GM21447 (cell line): ENCODE results near the gene ASTL.

Experiments
- ATAC-seq: cut with Tn5 transposase; IDR thresholded peaks from one replicate; pipeline ENCODE4 v1.9.1; 2021; ENCODE audit not compliant: unreplicated experiment

The ASTL gene

DNA sequence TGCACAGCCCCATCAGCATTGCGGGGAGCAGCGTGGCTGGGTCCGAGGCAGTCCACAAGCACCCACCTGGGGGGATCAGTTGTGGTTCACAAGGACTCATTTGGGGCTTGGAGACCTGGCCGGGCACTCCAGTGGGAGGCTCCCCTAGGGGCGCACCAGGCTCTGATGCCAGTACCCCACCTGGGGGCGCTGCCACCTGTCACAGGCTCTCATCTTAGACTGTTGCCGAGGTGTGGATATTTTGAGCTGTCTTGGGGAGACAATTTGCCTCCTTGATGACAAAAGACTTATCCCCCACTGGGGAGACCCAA, 25.0 kb downstream of the ASTL start:
- no peak for ATAC-seq

- no peak for ATAC-seq
Measured at GRCh38 chr2:96112501-96113366, 25.6 kb downstream of the ASTL start.

DNA sequence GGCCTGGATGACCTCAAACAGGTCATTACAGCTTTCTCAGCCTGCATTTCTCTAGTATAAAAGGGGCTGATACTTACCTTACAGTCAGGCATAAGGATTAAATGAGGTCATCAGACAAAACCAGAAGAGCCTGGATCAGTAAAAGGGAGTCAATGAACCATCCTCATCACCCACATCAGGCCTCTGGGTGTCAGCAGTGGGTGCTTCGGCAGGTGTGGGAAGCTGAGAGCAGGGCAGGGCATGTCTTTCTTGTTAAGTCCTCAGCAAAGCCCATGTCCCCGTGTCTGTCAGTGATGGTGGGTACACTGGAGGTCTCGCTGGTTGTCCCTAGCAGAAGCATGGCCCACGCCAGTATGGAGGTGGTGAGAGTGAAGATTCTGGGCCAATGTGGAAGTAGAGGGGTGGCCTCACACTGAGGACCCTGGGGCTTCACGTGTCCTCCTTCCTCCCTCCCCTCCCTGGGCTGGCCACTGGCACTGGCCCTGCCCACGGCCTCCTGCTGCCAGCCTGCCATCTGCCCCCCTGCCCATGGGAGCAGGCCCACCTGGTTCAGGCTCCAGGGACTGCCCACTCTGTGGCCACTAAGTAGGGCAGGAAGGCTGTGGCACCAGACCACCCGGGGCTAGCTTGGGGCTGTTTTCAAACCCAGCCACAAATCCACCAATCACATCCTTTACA, 26.3 kb downstream of the ASTL start:
- no peak for ATAC-seq

DNA sequence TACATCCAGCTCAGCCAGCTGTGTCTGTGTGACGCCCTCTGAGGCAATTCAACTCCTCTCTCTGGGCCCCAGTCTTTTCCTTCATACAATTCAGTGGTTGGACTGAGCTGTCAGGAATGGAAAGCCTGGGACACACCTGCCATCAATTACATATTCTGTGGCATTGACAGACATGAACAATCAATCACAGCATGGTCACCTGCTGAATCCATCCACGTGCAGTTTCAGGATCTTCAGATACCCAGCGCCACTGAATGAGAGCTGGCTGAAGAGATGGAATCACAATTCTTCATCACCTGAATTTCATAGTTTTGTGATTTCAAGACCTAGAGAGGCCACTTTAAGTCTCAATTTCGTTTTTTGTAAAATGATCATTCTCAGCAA, 27.1 kb downstream of the ASTL start:
- no peak for ATAC-seq

DNA sequence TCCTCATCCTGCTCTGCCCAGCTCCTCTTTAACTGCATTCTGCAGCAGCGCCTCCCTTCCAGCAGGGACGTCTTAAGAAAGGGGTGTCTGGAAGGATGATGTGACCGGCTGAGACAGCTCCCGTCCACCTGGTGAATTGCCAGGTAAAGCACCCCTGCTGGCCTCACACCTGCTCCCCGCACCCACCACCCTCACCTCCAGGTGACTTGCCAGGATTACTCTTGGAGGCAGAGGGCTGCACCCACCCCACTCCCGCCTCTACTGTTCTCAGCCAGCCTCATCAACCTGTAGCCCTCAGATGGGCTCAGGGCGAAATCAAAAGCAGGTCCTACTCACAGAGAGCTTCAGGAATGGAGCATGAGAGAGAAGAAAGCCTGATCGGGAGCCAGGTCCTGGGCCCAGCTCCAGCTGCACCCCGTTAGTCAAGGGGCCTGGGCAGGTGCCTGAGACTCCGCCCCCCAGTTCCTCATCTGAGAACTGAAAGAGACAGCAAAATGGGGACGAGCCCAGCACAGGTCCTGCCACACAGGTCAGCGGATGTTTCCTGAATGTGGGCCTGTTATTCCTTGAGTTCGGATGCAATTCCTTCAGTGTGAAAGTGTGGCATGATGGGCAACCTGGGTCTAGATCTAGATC, 27.6 kb downstream of the ASTL start:
- ATAC-seq = no peak

DNA sequence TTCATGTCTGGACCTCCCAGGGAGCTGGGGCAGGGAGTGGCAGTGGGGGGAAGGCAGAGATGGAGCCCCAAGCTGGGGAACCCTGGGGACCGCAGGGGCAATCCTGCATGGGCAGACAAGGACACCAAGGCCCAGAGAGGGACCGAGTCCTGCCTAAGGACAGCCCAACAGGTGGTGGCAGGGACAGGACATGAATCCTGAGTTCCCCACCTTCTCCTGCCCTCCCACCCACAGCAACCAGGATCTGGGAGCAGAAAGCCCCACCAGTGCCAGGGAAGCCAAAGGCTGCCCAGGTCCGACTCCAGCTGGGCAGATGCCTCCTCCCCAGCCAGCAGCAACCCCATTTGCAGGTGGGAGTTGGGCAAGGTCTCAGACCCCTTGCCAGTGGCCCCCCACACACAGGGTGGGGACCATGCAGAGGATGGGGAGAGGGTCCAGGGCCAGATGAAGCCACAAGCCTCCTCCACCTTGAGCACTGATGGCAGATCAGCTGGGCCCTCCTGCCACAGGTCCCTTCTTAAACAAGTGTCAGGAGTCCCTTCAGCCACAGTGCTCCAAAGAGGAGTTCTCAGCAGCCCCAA, 28.3 kb downstream of the ASTL start:
- no peak for ATAC-seq

- no peak for ATAC-seq
Measured at GRCh38 chr2:96109361-96109680, 29.0 kb downstream of the ASTL start.

DNA sequence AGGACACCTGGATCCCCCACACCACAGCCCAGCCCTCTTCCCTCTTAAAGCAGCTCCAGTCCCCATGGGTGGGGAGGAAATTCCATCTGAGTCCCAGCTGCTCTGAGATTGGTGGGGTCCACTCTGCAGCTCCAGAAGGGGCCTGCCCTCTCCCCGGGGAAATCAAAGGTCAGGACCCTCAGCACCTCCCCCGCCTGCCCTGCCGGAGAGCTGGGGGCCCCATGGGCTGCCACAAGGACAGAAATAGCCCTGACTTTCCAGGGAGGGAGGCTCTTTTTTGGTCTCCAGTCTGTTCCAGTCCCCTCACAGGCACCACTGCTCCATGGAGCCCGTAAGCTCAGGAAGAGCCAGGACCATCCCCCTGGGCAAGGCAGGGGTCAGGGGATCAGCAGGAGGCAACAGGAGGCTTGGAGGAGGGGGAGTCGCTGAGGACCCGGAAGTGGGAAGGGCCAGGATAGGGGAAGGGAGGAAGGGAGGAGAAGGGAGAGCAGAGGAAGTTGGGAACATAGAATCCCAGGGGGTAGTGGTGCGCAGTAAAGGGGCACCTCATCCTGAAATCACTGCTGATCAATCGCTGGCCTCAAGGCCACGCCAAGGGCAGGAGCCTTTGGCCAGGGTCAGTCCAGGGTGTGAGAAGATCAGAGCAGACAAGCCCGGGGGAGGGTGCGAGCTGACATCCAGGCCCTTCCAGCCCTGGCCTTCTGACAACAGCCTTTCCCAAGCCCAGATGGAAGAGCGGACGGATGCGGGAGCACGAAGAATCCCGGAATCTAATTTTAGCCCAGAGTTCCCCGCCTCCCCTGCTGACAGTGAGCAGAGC, 29.6 kb downstream of the ASTL start:
- no peak for ATAC-seq

GRCh38 chr2:96108151-96108540, 30.2 kb downstream of the ASTL start:
- no peak for ATAC-seq

DNA sequence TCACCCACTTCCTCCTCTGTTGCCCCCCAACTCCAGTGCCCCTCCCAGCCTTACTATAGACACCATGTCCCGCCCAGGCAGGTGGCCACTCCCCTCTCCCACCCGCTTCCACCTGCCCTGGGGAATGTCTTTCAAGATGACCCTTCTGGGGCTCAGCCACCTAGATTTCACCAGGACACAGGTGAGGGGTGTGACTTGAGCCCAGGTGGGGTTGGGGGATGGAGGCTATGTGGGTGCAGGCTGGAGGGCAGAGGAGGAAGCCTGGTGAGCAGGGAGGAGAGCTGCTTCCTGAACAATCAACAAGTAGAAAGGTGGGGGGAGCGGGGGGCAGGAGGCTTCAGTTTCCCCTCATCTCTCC, 30.6 kb downstream of the ASTL start:
- no peak for ATAC-seq

DNA sequence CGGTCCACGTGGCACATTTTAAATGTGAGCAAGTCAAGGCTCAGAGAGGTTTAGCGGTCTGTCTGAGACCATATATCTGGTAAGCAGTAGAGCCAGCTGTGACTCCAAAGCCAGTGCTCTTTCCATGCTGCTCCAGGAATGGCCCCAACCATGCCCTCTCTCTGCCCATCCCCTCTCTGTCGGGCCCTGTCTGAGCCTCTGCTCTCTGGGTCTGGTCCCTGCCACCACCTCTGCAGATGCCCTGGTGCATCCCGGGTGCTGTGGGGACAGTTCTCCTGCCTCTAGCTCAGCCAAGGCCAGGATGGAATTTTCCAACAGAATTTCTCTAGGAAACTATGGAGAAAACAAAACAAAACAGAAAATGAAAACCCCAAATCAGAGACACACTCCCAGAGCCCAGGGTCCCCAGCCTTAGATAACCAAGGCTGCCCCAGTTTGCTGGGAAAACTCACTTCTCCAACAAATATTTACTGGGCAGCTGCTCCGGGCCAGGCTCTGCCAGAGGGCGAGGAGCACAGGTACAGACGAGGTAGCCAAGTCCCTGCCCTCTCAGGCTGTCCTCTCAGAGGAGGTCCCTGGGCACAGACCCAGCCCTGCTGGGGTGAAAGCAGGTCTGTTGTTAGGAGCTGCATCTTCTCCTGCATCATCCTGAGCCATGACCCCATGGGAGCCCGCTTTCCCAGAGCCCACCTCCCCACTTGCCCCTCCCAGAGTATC, 31.2 kb downstream of the ASTL start:
- no peak for ATAC-seq

DNA sequence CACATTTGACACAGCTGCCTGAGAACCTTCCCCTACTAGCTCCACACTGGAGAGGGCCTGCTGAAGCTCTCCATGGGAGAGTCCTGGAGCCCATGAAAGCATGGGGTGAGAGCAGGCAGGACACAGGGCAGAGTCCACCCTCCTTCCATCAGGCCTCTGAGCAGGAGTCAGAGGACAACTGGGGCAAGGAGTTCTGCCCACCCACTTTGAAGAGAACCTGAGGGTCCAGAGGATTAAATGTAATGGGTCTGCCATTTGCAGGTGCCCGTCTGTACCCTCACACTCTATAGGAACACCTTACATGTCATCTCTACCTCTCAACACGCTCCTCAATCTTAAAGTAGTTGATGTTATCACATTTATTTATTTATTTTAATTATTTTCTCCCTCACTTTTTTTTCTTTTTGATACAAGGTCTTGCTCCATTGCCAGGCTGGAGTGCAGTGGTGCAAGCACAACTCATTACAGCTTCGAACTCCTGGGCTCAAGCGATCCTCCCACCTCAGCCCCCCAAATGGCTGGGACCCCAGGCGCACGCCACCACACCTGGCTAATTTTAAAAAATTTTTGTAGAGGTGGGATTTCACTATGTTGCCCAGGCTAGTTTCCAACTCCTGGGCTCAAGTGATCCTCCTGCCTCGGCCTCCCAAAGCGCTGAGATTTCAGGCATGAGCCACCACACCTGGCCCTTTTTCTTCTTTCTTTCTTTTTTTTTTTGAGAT, 32.1 kb downstream of the ASTL start:
- no peak for ATAC-seq

- ATAC-seq = no peak
Measured at GRCh38 chr2:96105152-96105915, 33.0 kb downstream of the ASTL start.

DNA sequence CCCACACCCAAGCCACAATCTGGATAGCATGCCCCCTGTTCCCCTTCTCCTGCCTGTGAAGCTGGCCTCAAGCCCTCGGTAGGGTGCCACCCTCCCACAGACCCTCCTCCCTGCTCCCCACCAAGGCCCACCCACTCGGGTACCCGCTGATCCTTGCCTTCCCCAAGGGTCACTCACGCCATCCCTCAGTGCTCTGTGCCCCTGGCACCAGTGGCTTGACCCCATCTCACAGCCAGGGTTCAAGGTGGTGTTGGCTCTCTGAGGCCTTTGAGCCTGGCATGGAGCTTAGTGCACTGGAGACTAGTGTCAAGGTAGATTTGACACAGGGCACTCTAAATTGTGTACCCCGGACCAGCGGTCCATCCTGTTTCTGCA, 33.8 kb downstream of the ASTL start:
- ATAC-seq = no peak

DNA sequence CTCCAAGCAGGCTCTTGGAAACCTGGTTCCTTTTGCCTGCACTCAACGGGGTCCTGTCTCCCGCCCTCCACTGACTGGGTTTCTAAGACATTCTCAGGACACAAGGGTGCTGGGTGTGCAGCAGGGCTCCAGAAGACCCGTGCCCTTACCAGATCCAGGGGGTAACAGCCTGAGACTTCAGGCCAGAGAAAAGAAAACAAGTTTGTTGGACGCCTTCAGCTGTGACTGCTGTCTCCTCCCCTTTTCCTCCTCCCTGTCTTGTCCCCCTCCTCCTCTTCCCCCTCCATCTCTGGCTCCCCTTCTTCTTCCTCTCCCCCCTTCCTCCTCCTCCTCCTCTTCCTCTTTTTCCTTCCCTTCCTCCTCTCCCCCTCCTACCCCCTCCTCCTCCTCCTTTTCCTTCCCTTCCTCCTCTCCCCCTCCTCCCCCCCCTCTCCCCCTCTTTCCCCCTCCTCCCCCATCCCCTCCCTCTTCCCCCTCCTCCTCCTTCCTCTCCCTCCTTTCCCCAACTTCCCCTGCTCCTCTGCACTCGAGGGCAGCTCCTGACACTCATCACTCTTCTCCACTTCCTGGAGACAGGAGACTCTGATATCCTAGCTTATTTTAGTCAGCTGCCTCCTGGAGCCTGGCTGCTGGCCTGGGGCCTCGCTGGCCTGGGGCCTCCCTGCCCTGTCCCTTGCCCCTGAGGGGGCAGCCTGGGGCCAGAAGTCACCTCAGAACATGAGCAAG, 34.4 kb downstream of the ASTL start:
- ATAC-seq = no peak

GRCh38 chr2:96103187-96103601, 35.1 kb downstream of the ASTL start:
- no peak for ATAC-seq

GRCh38 chr2:96102596-96103186, 35.6 kb downstream of the ASTL start:
- no peak for ATAC-seq

GRCh38 chr2:96100893-96101304, 37.4 kb downstream of the ASTL start:
- no peak for ATAC-seq
